ENCODE measurements around the gene ZDHHC1. TPM values are rescaled to one million over a fixed set of nuclear protein-coding genes. Genes with fewer than 3 reads are reported as not detected.
A peak's percentile ranks its signal among the peaks of the same experiment; 100 is the strongest.

ZDHHC1 gene
- total RNA-seq, 1 experiment from 2014 or later: 1.0 TPM

- peaks cover 10% of the 10 kb centered on the region for H3K36me3 Mint-ChIP-seq (ENCODE audit: insufficient read depth, unreplicated experiment)
- H3K36me3 ChIP-seq (ENCODE audit: control insufficient read depth, insufficient read depth, low read length): no peaks in the 10 kb centered on the region
- H3K4me1 Mint-ChIP-seq (ENCODE audit: low read depth, unreplicated experiment): peaks cover 50% of the 10 kb centered on the region
- POLR2A ChIA-PET: interaction anchor here (0.6 kb wide), 1 partner anchor 15 kb away, joined by 5 read pairs; no protein-coding TSS in a partner anchor
- H3K27ac Mint-ChIP-seq (ENCODE audit: unreplicated experiment): peak overlapping the region; percentile 96
- TF ChIP-seq, protein P1, sequence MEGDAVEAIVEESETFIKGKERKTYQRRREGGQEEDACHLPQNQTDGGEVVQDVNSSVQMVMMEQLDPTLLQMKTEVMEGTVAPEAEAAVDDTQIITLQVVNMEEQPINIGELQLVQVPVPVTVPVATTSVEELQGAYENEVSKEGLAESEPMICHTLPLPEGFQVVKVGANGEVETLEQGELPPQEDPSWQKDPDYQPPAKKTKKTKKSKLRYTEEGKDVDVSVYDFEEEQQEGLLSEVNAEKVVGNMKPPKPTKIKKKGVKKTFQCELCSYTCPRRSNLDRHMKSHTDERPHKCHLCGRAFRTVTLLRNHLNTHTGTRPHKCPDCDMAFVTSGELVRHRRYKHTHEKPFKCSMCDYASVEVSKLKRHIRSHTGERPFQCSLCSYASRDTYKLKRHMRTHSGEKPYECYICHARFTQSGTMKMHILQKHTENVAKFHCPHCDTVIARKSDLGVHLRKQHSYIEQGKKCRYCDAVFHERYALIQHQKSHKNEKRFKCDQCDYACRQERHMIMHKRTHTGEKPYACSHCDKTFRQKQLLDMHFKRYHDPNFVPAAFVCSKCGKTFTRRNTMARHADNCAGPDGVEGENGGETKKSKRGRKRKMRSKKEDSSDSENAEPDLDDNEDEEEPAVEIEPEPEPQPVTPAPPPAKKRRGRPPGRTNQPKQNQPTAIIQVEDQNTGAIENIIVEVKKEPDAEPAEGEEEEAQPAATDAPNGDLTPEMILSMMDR (IDR thresholded peaks at IDR 0.05; ENCODE audit: insufficient read depth in 1 of 2, low read depth in 1 of 2, low read length in 1 of 2, severe bottlenecking in 1 of 2, unreplicated experiment in 1 of 2): no peak
- CTCF ChIA-PET: interaction anchor here (0.8 to 2.1 kb wide), 2 partner anchors 20 to 25 kb away, joined by 3 to 6 read pairs; partner anchors contain the start of gene HSD11B2
- no peak overlapping the region for H3K4me3 Mint-ChIP-seq (ENCODE audit: unreplicated experiment)
- no peaks in the 10 kb centered on the region for H3K27me3 Mint-ChIP-seq (ENCODE audit: insufficient read depth, unreplicated experiment)
- peaks cover 39% of the 10 kb centered on the region for H3K4me1 ChIP-seq
- H3K9me3 ChIP-seq: no peaks in the 10 kb centered on the region
- H3K4me3 ChIP-seq (ENCODE audit: low read depth, low read length): no peak overlapping the region
- DNase-seq: no peak
- intact Hi-C loops (cut with micrococcal nuclease; ENCODE audit: unreplicated experiment): no loop called here
- H3K27me3 ChIP-seq (replicated peaks; ENCODE audit: control insufficient read depth, insufficient read depth, low read length): no peaks in the 10 kb centered on the region
- BruUV-seq (replicated peaks): no TSS peak
- H3K9me3 Mint-ChIP-seq (ENCODE audit: unreplicated experiment): no peaks in the 10 kb centered on the region
These were observed 9.9 kb downstream of the ZDHHC1 start for GRCh38 chr16:67406111-67406971.

GRCh38 chr16:67405336-67405735 is 10.9 kb downstream of the ZDHHC1 start:
- H3K27me3 Mint-ChIP-seq (ENCODE audit: insufficient read depth, unreplicated experiment): no peaks in the 10 kb centered on the region
- peaks cover 43% of the 10 kb centered on the region for H3K4me1 Mint-ChIP-seq (ENCODE audit: low read depth, unreplicated experiment)
- intact Hi-C loops (cut with micrococcal nuclease; ENCODE audit: unreplicated experiment): no loop called here
- POLR2A ChIA-PET: interaction anchor here (0.6 to 1.6 kb wide), 6 partner anchors 23 to 680 kb away, joined by 3 to 8 read pairs (median 4); partner anchors contain the start of genes ATP6V0D1, E2F4, HSD11B2 and NFATC3
- no peaks in the 10 kb centered on the region for H3K9me3 Mint-ChIP-seq (ENCODE audit: unreplicated experiment)
- DNase-seq: no peak
- H3K27ac Mint-ChIP-seq (ENCODE audit: unreplicated experiment): peak overlapping the region; percentile 96
- H3K27me3 ChIP-seq (replicated peaks; ENCODE audit: control insufficient read depth, insufficient read depth, low read length): no peaks in the 10 kb centered on the region
- H3K9me3 ChIP-seq: no peaks in the 10 kb centered on the region
- CTCF ChIA-PET: interaction anchor here (0.7 to 2.1 kb wide), 2 partner anchors 19 to 26 kb away, joined by 4 to 6 read pairs; partner anchors contain the start of gene HSD11B2
- BruUV-seq (replicated peaks): TSS peak; percentile 100
- no peaks in the 10 kb centered on the region for H3K36me3 ChIP-seq (ENCODE audit: control insufficient read depth, insufficient read depth, low read length)
- peaks cover 10% of the 10 kb centered on the region for H3K36me3 Mint-ChIP-seq (ENCODE audit: insufficient read depth, unreplicated experiment)
- peak overlapping the region; percentile 46 for H3K4me3 Mint-ChIP-seq (ENCODE audit: unreplicated experiment)
- TF ChIP-seq, protein P1 (IDR thresholded peaks at IDR 0.05; ENCODE audit: insufficient read depth in 1 of 2, low read depth in 1 of 2, low read length in 1 of 2, severe bottlenecking in 1 of 2, unreplicated experiment in 1 of 2): no peak
- no peak overlapping the region for H3K4me3 ChIP-seq (ENCODE audit: low read depth, low read length)
- peaks cover 32% of the 10 kb centered on the region for H3K4me1 ChIP-seq

GRCh38 chr16:67404740-67405226 is 11.5 kb downstream of the ZDHHC1 start:
- Mint-ChIP-seq H3K27me3 (ENCODE audit: insufficient read depth, unreplicated experiment) (no peaks in the 10 kb centered on the region), H3K27ac (ENCODE audit: unreplicated experiment) (peak overlapping the region; percentile 96), H3K36me3 (ENCODE audit: insufficient read depth, unreplicated experiment) (peaks cover 10% of the 10 kb centered on the region), H3K4me3 (ENCODE audit: unreplicated experiment) (peak overlapping the region; percentile 46), H3K4me1 (ENCODE audit: low read depth, unreplicated experiment) (peaks cover 43% of the 10 kb centered on the region), H3K9me3 (ENCODE audit: unreplicated experiment) (no peaks in the 10 kb centered on the region)
- Histone ChIP-seq H3K36me3 (ENCODE audit: control insufficient read depth, insufficient read depth, low read length) (no peaks in the 10 kb centered on the region), H3K27me3 (replicated peaks; ENCODE audit: control insufficient read depth, insufficient read depth, low read length) (no peaks in the 10 kb centered on the region), H3K4me3 (ENCODE audit: low read depth, low read length) (no peak overlapping the region), H3K9me3 (no peaks in the 10 kb centered on the region), H3K4me1 (peaks cover 32% of the 10 kb centered on the region)
- intact Hi-C loops (cut with micrococcal nuclease; ENCODE audit: unreplicated experiment): loop anchor here (1.0 kb wide), 1 partner anchor 27 kb away; the partner anchor contains the start of gene HSD11B2
- POLR2A ChIA-PET: interaction anchor here (0.6 to 1.6 kb wide), 7 partner anchors 9 to 681 kb away, joined by 3 to 8 read pairs (median 4); partner anchors contain the start of genes ATP6V0D1, E2F4, HSD11B2 and NFATC3
- TF ChIP-seq, protein P1 (IDR thresholded peaks at IDR 0.05; ENCODE audit: insufficient read depth in 1 of 2, low read depth in 1 of 2, low read length in 1 of 2, severe bottlenecking in 1 of 2, unreplicated experiment in 1 of 2): peak in 1 of 2 experiments; percentile 33
- CTCF ChIA-PET: interaction anchor here (0.7 to 2.1 kb wide), 3 partner anchors 9 to 26 kb away, joined by 4 to 6 read pairs (median 4); partner anchors contain the start of gene HSD11B2
- DNase-seq: peak; percentile 98
- no TSS peak for BruUV-seq (replicated peaks)

Data from Caco-2 (cell line).